Epithelial cell of proximal tubule (primary cell): Measurements from ENCODE around the gene MAS1L. TPM values are rescaled to one million over a fixed set of nuclear protein-coding genes. Genes with fewer than 3 reads are reported as not detected.

Experiments
- DNase-seq: peaks from one replicate; pipeline ENCODE4 v3.0.0-alpha.2; 2011; ENCODE audit warnings: low read depth
- H3K4me3 ChIP-seq: 2 replicates; pipeline ENCODE4 v1.5.1; 2011; ENCODE audit warnings: low read depth, mild to moderate bottlenecking, low read length
- CTCF ChIP-seq: conservative IDR thresholded peaks from 2 replicates; pipeline ENCODE4 v1.5.1; 2012; ENCODE audit warnings: low read depth, mild to moderate bottlenecking, low read length
- total RNA-seq: library from RNA; depleted of rRNA; stranded (reverse); fragments of >200 nt; gene quantifications from 2 replicates; pipeline ENCODE4 v1.2.3, GENCODE V29; 2015

Gene MAS1L
- total RNA-seq, 1 donor from 2014 or later = not detected

- no peak for TF ChIP-seq CTCF
- no peak overlapping the region for H3K4me3 ChIP-seq
- no peak for DNase-seq
These were observed 23.1 kb upstream of the MAS1L start for GRCh38 chr6:29510746-29511300.

- no peak for DNase-seq
- no peak overlapping the region for H3K4me3 ChIP-seq
- no peak for TF ChIP-seq CTCF
These were observed 22.4 kb upstream of the MAS1L start for GRCh38 chr6:29510202-29510601.

- no peak overlapping the region for H3K4me3 ChIP-seq
- no peak for DNase-seq
- TF ChIP-seq CTCF = no peak
These were observed 22.0 kb upstream of the MAS1L start for GRCh38 chr6:29509711-29510110.

- no peak for TF ChIP-seq CTCF
- no peak for DNase-seq
- no peak overlapping the region for H3K4me3 ChIP-seq
These were observed 21.5 kb upstream of the MAS1L start for GRCh38 chr6:29509239-29509638.

- H3K4me3 ChIP-seq = no peak overlapping the region
- no peak for DNase-seq
- TF ChIP-seq CTCF = no peak
These were observed 19.6 kb upstream of the MAS1L start for GRCh38 chr6:29507319-29507718.

- no peak overlapping the region for H3K4me3 ChIP-seq
- no peak for DNase-seq
- TF ChIP-seq CTCF = no peak
These were observed 18.8 kb upstream of the MAS1L start for GRCh38 chr6:29506446-29507067.

- H3K4me3 ChIP-seq = no peak overlapping the region
- DNase-seq = no peak
- TF ChIP-seq CTCF = no peak
These were observed 18.1 kb upstream of the MAS1L start for GRCh38 chr6:29505808-29506207.
